ENCODE measurements around the gene DCLK1.

DNA sequence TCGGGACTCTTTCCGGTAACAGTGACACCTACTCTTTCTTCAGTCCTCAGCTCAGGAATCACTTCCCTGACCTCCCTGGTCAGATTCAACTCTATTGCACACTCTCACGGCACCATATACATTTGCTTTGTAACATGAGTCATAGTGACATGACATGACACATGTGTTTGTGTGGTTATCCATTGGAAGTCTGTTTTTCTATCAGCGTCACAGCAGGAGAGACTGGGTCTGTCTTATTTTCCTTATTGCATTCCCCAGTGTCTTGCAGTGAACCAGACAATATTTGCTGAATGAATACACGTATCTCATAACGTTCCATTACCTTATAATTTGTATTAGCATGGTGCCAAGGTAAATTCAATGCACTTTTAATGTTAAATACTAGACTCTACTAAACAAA, 102.0 kb downstream of the DCLK1 start:
- TF ChIP-seq POLR2A (IDR thresholded peaks at IDR 0.05): no peak
- TF ChIP-seq, protein P1, sequence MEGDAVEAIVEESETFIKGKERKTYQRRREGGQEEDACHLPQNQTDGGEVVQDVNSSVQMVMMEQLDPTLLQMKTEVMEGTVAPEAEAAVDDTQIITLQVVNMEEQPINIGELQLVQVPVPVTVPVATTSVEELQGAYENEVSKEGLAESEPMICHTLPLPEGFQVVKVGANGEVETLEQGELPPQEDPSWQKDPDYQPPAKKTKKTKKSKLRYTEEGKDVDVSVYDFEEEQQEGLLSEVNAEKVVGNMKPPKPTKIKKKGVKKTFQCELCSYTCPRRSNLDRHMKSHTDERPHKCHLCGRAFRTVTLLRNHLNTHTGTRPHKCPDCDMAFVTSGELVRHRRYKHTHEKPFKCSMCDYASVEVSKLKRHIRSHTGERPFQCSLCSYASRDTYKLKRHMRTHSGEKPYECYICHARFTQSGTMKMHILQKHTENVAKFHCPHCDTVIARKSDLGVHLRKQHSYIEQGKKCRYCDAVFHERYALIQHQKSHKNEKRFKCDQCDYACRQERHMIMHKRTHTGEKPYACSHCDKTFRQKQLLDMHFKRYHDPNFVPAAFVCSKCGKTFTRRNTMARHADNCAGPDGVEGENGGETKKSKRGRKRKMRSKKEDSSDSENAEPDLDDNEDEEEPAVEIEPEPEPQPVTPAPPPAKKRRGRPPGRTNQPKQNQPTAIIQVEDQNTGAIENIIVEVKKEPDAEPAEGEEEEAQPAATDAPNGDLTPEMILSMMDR (IDR thresholded peaks at IDR 0.05): no peak

Measured in uterus (tissue), 2 donors.